GM12891 (cell line): ENCODE results near the gene ZNF280A.

Experiments
- DNase-seq: peaks from one replicate; pipeline ENCODE4 v3.0.0; 2011; ENCODE audit warnings: low spot score; ENCODE audit not compliant: insufficient read length
- FAIRE-seq: peaks from 2 replicates; lab custom pipeline; 2011; peaks lifted over from hg19 to GRCh38; lab: Jason Lieb, UNC
- PAX5 ChIP-seq: IDR thresholded peaks from 2 replicates; pipeline ENCODE4 v1.6.1; 2011; ENCODE audit warnings: low read length, moderate library complexity, mild to moderate bottlenecking; ENCODE audit not compliant: insufficient read depth, severe bottlenecking
- POLR2A ChIP-seq: IDR thresholded peaks from 2 replicates; pipeline ENCODE4 v1.6.1; 2011; ENCODE audit warnings: low read depth, low read length, control low read depth
- POLR2AphosphoS5 ChIP-seq: IDR thresholded peaks from 2 replicates; pipeline ENCODE4 v1.6.1; 2011; ENCODE audit warnings: low read depth, low read length, control low read depth
- POU2F2 ChIP-seq: IDR thresholded peaks from 2 replicates; pipeline ENCODE4 v1.6.1; 2011; ENCODE audit warnings: low read depth, mild to moderate bottlenecking, control low read depth, low read length, moderate library complexity
- SPI1 ChIP-seq: IDR thresholded peaks from 2 replicates; pipeline ENCODE4 v1.6.1; 2011; ENCODE audit warnings: low read depth, low read length, control low read depth
- TAF1 ChIP-seq: IDR thresholded peaks from 2 replicates; pipeline ENCODE4 v1.6.1; 2011; ENCODE audit warnings: low read depth, low read length, control low read depth

ZNF280A gene

DNA sequence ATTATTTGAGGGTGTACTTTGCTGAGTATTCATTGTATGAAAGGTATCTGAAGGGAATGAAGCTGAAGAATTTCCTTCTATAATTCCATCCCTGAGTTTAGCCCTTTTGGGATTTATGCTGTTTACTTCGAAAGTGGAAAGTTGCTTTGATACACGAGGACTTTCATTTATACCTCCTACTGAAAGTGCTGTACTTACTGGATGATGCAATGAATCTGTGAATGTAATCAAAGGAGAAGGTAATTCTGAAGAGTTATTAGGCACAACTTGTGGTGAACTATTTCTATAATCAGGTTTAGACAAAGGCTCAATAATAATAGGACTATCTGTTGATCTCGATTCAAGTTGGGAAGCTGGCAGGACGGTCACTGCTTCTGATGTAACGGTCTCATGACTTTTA, 31.3 kb downstream of the ZNF280A start:
- DNase-seq (no peak), FAIRE-seq (no peak)
- TF ChIP-seq PAX5 (no peak), TAF1 (no peak), POLR2A (no peak), SPI1 (no peak), POLR2AphosphoS5 (no peak)

DNA sequence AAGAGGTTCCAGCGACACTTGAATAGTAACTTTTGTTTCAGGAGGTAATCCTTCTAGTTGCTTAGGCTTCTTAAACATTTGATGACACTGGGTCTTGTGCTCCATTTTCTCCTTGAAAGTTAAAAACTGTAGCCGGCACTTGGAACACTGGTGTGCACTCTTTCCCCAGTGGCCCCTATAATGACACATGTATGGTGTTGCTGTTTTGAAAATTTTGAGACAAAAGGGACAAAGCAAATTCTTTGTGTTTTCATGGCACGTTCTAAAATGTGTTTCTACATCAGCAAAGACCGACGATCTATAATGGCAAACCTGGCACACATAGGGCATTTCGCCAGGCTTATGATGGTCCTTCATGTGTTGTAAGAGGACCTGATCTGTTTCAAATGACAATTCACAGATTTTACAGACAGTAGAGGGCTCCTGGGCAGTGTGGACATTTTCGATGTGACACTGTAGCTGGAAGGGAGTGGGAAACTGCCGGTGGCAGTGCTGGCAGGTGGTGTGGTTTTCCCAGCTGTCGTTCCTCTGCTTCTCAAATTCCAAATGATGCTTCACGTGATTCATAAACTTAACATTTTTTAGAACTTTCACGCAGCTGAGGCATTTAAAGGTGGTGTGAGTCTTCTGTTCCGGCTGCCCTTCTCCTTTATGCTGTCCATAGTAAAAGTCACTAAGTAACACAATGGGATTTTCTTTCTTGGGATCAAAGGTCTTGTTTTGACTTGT, 32.0 kb downstream of the ZNF280A start:
- FAIRE-seq (peak; percentile 13), DNase-seq (no peak)
- no peak for TF ChIP-seq TAF1
- TF ChIP-seq POLR2AphosphoS5: no peak
- TF ChIP-seq PAX5: no peak
- TF ChIP-seq POLR2A: no peak
- no peak for TF ChIP-seq POU2F2
- no peak for TF ChIP-seq SPI1

DNA sequence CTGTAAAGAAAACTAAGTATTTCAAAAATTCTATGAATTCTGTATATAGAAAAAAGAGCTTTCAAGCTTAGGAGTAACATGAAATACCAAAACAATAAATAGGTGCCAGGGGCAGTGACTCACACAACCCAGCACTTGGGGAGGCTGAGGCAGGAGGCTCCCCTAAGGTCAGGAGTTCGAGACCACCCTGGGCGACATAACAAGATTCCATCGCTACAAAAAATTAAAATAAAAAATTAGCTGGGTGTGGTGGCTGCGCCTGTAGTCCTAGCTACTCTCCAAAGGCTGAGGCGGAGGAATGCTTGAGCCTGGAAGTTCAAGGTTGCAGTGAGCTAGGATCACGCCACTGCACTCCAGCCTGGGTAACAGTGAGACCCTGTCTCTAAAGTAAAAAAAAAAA, 33.0 kb downstream of the ZNF280A start:
- DNase-seq (no peak), FAIRE-seq (no peak)
- no peak for TF ChIP-seq PAX5
- no peak for TF ChIP-seq POLR2AphosphoS5
- no peak for TF ChIP-seq POLR2A
- TF ChIP-seq SPI1: no peak
- TF ChIP-seq POU2F2: no peak
- TF ChIP-seq TAF1: no peak

DNA sequence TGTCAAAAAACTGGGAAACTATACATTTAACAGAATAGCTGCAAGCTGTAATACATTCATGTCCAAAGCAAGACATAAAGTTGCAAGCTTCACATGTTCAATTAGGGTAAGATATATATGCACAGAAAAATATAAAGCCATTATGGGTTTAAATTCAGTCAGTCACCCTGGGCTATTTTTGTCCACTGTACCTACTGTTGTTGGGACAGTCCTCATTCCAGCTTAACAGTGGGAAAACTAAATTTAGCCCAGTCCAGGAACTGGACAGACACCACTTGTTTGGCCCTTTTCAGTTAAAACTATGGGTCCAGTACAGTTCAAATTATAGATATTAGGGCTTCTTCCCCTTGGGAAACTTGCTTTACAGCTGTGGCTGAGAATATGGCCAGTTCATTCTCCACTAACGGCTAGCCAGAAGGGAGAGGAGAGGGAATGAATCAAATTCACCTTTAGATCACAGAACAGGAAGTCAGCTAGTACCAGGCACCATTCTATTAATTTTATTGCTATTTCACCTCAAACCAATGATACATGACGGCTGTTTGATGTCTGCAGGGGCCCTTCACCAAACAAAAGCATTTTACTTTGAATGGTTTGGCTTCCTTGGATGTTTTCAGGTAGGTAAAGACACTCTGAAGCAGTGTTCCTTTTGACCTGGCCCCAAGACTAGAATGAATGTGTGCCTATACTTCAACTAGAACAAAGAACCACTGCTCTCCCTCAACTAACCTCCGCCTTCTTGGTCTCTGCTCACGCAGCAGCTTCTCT, 33.8 kb downstream of the ZNF280A start:
- DNase-seq (no peak), FAIRE-seq (no peak)
- TF ChIP-seq POLR2A: no peak
- no peak for TF ChIP-seq PAX5
- no peak for TF ChIP-seq POU2F2
- TF ChIP-seq SPI1: no peak

DNA sequence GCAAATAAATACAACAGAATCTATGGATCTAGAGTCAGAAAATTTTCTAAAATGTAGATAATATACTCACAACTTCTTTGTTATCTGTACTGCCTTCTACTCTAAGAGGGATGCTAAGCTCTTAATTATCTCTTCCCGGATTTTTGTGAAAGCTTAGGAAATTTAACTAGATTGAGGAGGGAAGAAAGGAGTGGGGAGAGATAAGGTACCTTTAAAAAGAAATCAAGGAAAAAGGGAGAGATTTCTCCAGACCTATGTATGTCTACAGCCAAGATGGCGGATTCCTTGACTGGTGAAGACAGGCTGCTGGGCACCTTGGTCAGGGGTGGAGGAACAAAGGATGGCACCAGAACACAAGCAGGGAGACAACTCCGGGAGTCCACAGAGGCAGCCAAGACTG, 34.5 kb downstream of the ZNF280A start:
- TF ChIP-seq POU2F2: no peak
- no peak for TF ChIP-seq TAF1
- TF ChIP-seq POLR2AphosphoS5: no peak
- FAIRE-seq: no peak
- no peak for DNase-seq

DNA sequence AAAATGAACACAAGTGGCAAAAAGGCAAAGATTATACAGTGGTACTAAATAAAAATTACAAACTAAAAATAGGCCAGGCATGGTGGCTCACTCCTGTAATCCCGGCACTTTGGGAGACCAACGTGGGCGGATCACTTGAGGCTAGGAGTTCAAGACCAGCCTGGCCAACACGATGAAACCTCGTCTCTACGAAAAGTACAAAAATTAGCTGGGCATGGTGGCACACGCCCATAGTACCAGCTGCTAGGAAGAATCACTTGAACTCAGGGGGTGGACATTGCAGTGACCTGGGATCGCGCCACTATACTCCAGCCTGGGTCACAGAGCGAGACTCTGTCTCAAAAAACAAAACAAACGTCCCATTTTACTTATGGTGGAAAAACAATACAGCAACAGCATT, 36.0 kb downstream of the ZNF280A start:
- DNase-seq (no peak), FAIRE-seq (no peak)
- no peak for TF ChIP-seq TAF1
- no peak for TF ChIP-seq POU2F2
- TF ChIP-seq PAX5: no peak
- no peak for TF ChIP-seq POLR2A
- TF ChIP-seq SPI1: no peak
- TF ChIP-seq POLR2AphosphoS5: no peak

DNA sequence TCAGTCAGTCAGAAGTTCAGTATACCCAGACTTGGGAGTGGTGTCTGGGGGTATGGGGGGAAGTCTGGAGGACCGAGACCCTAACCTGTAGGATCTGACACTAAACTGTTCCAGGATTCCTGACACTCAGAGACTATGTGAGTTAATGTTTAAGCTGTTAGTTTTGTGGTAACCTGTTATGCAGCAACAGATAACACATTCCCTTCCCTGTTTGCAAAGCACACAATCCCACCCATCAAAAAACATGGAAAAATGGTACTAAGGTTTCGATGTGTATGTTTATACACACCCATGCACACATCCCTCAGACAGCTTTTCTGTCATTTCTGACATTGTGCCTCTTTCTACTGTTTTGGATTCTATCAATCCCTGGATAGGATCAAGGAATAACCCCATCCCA, 39.1 kb downstream of the ZNF280A start:
- TF ChIP-seq POU2F2: no peak
- no peak for TF ChIP-seq POLR2AphosphoS5
- TF ChIP-seq POLR2A: no peak
- no peak for TF ChIP-seq SPI1
- no peak for TF ChIP-seq TAF1
- TF ChIP-seq PAX5: no peak
- FAIRE-seq (no peak), DNase-seq (no peak)

DNA sequence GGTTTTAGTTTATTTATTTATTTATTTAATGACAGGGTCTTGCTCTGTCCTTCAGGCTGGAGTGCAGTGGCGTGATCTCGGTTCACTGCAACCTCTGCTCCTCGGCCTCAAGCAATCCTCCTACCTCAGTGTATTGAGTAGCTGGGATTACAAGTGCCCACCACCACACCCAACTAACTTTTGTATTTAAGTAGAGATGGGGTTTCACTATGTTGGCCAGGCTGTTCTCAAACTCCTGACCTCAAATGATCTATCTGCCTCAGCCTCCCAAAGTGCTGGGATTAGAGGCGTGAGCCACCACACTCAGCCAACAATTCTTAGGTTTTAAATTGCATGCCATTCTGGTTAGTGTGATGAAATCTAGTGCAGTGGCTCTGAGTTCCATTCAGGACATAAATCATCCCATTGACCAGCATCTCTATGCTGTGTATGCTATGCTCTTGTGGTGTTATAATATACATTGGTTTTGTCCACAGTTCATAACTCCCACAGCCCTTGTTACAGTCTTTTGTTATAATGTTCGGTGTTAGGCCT, 40.0 kb downstream of the ZNF280A start:
- FAIRE-seq (no peak), DNase-seq (no peak)
- TF ChIP-seq POLR2A (no peak), PAX5 (no peak), POU2F2 (no peak), SPI1 (no peak)

DNA sequence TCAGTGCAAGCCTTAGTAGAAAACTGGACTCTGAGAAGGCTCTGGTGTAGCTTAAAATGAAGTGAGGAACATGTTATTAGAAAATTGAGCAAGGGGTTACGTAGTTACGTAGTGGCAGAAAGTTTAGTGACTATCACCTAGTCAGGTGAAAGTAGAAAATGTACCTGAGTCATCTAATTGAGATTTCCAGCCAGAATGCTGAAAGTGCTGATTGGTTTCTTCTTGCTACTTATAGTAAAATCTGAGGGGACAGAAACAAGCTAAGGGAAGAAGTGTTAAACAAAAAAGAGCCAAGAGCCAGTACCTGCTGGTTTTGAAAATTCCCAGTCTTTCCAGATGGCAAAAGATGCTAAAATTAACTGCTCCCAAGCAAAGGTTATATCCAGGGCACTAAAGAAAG, 41.0 kb downstream of the ZNF280A start:
- FAIRE-seq (no peak), DNase-seq (no peak)
- TF ChIP-seq TAF1 (no peak), POLR2AphosphoS5 (no peak), PAX5 (no peak), POU2F2 (no peak)
